GM10266 (cell line): Measurements from ENCODE around the gene RNASEL.

Experiments
- DNase-seq: peaks from one replicate; pipeline ENCODE4 v3.0.0; 2012; ENCODE audit errors: extremely low spot score
- CTCF ChIP-seq: IDR thresholded peaks from 2 replicates; pipeline ENCODE4 v1.5.1; 2012; ENCODE audit warnings: mild to moderate bottlenecking, low read depth; ENCODE audit not compliant: control insufficient read depth, insufficient read depth; ENCODE audit errors: missing control alignments

RNASEL gene

DNA sequence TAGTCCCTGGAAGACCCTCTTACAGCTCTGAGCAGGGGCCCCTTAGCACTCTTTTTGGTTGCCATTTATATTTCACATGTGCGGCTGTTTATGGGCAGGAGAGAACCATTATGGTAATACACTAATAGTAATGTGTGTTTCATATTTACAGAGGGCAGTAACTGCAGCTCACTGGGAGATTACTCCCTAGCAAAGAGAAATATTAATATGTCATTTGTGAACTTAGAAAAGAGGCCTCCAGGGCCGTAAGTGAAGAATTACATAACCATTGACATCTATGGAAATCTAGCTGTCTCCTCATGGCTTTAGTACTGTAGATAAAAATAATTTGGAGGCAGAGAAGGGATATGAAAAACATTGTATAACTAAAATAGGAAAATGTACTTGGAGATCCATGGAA is 38.6 kb upstream of the RNASEL start:
- TF ChIP-seq CTCF = no peak
- DNase-seq = no peak

DNA sequence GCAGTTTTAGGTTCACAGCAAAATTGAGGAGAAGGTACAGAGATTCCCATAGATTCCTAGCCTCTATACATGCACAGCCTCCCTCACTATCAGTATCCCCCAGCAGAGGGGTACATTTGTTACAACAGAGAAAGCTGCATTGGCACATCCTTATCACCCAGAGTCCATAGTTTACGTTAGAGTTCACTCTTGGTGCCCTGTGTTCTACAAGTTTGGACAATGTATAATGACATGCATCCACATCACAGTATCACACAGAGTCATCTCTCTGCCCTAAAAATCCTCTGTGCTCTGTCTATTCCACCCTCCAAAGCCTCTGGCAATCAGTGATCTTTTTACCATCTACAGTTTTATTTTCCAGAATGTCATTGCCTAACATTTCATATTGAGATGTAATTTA is 37.5 kb upstream of the RNASEL start:
- DNase-seq = no peak
- TF ChIP-seq CTCF = no peak

GRCh38 chr1:182625719-182626504 is 36.9 kb upstream of the RNASEL start:
- DNase-seq = no peak

DNA sequence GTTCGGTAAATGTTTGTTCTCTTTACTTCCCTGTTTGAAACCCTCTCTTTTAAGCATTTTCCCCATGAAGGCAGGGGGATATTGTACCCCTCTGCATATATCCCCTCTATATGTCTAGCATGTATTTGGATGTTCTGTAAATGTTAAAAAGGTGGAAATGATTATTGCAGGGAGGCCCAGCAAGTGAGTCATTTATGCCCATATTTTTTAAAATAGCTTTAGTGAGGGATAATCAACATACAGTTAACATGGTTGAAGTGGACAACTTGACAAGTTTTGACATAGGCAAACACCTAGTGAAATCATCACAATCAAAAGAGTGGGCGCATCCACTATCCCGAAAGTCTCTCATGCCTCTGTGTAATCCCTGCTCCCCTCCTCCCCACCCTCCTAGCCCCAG is 36.0 kb upstream of the RNASEL start:
- no peak for TF ChIP-seq CTCF
- no peak for DNase-seq

More at GRCh38 chr1:182625719-182626504, 36.9 kb upstream of the RNASEL start:
- TF ChIP-seq CTCF = no peak

- TF ChIP-seq CTCF = no peak
- DNase-seq = no peak
Measured at GRCh38 chr1:182624577-182624976, 35.5 kb upstream of the RNASEL start.

DNA sequence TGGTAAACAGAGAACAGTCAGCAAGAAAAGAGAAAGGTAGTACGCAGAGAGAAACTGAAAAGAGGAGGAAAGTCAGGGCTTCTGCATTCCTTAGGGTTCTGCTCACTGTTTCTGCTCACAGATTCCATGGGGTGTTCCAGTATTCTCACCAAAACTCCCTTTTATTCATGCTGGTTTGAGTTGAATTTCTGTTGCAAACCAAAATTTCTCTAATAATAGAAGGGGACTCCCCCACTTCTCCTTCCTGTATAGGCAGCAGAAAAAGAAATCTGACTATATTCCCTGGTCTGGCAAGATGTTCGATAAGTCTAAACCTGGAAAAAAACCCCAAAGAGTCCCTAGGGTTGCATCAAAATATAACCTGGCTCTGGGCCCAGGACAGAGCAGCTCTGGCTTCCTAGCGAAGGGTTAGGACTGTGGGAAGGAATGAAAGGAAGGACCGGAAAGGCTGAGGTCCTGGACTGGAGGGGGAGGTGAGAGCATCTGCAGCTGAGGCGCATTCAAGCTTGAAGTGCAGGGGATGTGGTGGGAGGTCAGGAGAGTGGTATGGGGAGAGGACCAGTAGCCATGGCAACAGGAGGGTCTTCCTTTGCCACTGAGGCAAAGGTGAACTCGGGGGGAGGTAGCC is 34.0 kb upstream of the RNASEL start:
- no peak for DNase-seq
- no peak for TF ChIP-seq CTCF

GRCh38 chr1:182621906-182622305 is 32.9 kb upstream of the RNASEL start:
- no peak for TF ChIP-seq CTCF
- DNase-seq = no peak
